OCI-LY7 (cell line): Measurements from ENCODE around the gene MAGEA3. TPM values are rescaled to one million over a fixed set of nuclear protein-coding genes. Genes with fewer than 3 reads are reported as not detected.
"Not testable (repeated sequence)": the region's sequence is repeated elsewhere in the genome, so short reads cannot be mapped to it uniquely, and the experiment has no call there.

Source experiments
- BruUV-seq: library from RNA; stranded (reverse); fragments of 400-500 nt; replicated peaks from 2 replicates; lab custom pipeline; 2021; lab: Mats Ljungman, UMichigan
- CTCF ChIA-PET: fragments of 300-600 bp; sonication (Branson Sonifier 250); formaldehyde crosslinking; loops from one replicate; lab custom pipeline; 2022; ENCODE audit warnings: antibody characterized with exemption; ENCODE audit not compliant: unreplicated experiment; lab: Charles Lee
- POLR2A ChIA-PET: fragments of 300-600 bp; sonication (Branson Sonifier 250); formaldehyde crosslinking; loops from one replicate; lab custom pipeline; 2022; ENCODE audit warnings: antibody characterized with exemption; lab: Charles Lee
- DNase-seq: peaks from one replicate; pipeline ENCODE4 v3.0.0-alpha.2; 2015; ENCODE audit warnings: low spot score
- H2AFZ ChIP-seq: fragments of 200-600 bp; sonication (generic), shearing (Covaris generic); 2 replicates; pipeline ENCODE4 v1.6.1; 2014; ENCODE audit warnings: mild to moderate bottlenecking, antibody characterized with exemption, low read length, moderate library complexity
- H3K27ac ChIP-seq: fragments of 200-600 bp; sonication (generic); 2 replicates; pipeline ENCODE4 v1.5.1; 2014; ENCODE audit warnings: mixed run types, low read depth, mild to moderate bottlenecking, moderate library complexity, low read length, inconsistent platforms; ENCODE audit not compliant: poor library complexity, severe bottlenecking
- H3K36me3 ChIP-seq: fragments of 200-600 bp; sonication (generic); 2 replicates; pipeline ENCODE4 v1.6.1; 2014; ENCODE audit warnings: mild to moderate bottlenecking, antibody characterized with exemption, low read length, moderate library complexity, mixed read lengths; ENCODE audit not compliant: insufficient read depth
- H3K4me1 ChIP-seq: fragments of 200-600 bp; sonication (generic); 2 replicates; pipeline ENCODE4 v1.5.1; 2014; ENCODE audit warnings: mild to moderate bottlenecking, low read length; ENCODE audit not compliant: insufficient read depth, poor library complexity, severe bottlenecking
- H3K4me2 ChIP-seq: fragments of 200-600 bp; sonication (generic); 2 replicates; pipeline ENCODE4 v1.6.1; 2014; ENCODE audit warnings: mild to moderate bottlenecking, low read length
- H3K4me3 ChIP-seq: fragments of 200-600 bp; sonication (generic); 2 replicates; pipeline ENCODE4 v1.5.1; 2014; ENCODE audit warnings: mild to moderate bottlenecking, low read depth, low read length; ENCODE audit not compliant: poor library complexity, severe bottlenecking
- H3K79me2 ChIP-seq: fragments of 200-600 bp; sonication (generic); 2 replicates; pipeline ENCODE4 v1.6.1; 2016; ENCODE audit warnings: low read depth, mild to moderate bottlenecking, low read length, moderate library complexity, mixed read lengths; ENCODE audit not compliant: insufficient read depth
- H3K9me2 ChIP-seq: fragments of 200-600 bp; sonication (generic); 2 replicates; pipeline ENCODE4 v1.6.1; 2016; ENCODE audit warnings: mild to moderate bottlenecking, low read length, mixed read lengths; ENCODE audit not compliant: insufficient read depth
- H3K9me3 ChIP-seq: fragments of 200-600 bp; sonication (generic); 2 replicates; pipeline ENCODE4 v1.6.1; 2014; ENCODE audit warnings: mild to moderate bottlenecking, mixed run types, low read length, mixed read lengths
- H4K20me1 ChIP-seq: fragments of 200-600 bp; sonication (generic); 2 replicates; pipeline ENCODE4 v1.6.1; 2014; ENCODE audit warnings: mild to moderate bottlenecking, antibody characterized with exemption, low read length, moderate library complexity, mixed read lengths; ENCODE audit not compliant: insufficient read depth
- EZH2phosphoT487 ChIP-seq: fragments of 200-600 bp; sonication (generic); IDR thresholded peaks from 2 replicates; pipeline ENCODE4 v1.6.1; 2018; ENCODE audit warnings: low read depth, borderline replicate concordance, mild to moderate bottlenecking, mixed run types, antibody characterized with exemption, low read length, moderate library complexity, mixed read lengths
- intact Hi-C: fragments of 100-400 bp; cut with micrococcal nuclease; formaldehyde crosslinking; loops from one replicate; pipeline ENCODE4 v1.10.0; 2022; ENCODE audit not compliant: unreplicated experiment
- total RNA-seq, 2 experiments: library from RNA; depleted of rRNA in 1 of 2; stranded (reverse); fragments of >200 nt in 1 of 2; shearing (Covaris generic) in 1 of 2; gene quantifications; 2 replicates each; pipeline ENCODE4 v1.2.3, GENCODE V29; 2014 to 2022
- TF ChIP-seq, protein P1 (sequence below): fragments of 200-600 bp; sonication (generic); conservative IDR thresholded peaks from 2 replicates; pipeline ENCODE4 v1.5.1; 2014; ENCODE audit warnings: mild to moderate bottlenecking, antibody characterized with exemption, low read length, moderate library complexity, mixed read lengths

Gene MAGEA3
- total RNA-seq, 2 experiments from 2014 or later: not detected

DNA sequence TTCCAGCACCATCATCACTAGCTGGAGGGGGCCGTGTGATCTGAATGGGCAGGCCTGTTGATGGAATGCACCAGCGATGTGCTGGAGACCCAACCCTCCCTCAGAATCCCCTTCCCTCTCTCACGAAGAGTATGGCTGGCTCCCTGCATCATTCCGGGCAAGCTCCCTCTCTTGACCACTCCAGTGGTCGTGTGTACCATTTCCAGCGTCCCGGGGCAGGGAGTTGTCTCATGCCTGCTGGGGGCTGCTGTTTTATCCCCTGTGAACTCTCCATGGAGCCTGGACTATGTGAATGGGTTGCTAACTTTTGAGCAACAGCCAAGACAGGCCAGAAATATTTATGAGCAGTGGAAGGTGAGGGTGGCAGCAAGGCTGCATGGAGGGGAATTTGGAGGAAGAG lies 26.8 kb downstream of the MAGEA3 start:
- Histone ChIP-seq H3K4me2 (no peak overlapping the region), H3K9me3 (no peaks in the 10 kb centered on the region), H3K36me3 (no peaks in the 10 kb centered on the region), H2AFZ (no peak overlapping the region), H3K4me3 (no peak overlapping the region), H3K4me1 (no peaks in the 10 kb centered on the region), H3K79me2 (no peaks in the 10 kb centered on the region), H3K27ac (no peak overlapping the region), H3K9me2 (no peaks in the 10 kb centered on the region), H4K20me1 (no peaks in the 10 kb centered on the region)
- intact Hi-C loops: no loop called here
- ChIA-PET CTCF (no interaction called here), POLR2A (no interaction called here)
- TF ChIP-seq EZH2phosphoT487: no peak
- TF ChIP-seq, protein P1, sequence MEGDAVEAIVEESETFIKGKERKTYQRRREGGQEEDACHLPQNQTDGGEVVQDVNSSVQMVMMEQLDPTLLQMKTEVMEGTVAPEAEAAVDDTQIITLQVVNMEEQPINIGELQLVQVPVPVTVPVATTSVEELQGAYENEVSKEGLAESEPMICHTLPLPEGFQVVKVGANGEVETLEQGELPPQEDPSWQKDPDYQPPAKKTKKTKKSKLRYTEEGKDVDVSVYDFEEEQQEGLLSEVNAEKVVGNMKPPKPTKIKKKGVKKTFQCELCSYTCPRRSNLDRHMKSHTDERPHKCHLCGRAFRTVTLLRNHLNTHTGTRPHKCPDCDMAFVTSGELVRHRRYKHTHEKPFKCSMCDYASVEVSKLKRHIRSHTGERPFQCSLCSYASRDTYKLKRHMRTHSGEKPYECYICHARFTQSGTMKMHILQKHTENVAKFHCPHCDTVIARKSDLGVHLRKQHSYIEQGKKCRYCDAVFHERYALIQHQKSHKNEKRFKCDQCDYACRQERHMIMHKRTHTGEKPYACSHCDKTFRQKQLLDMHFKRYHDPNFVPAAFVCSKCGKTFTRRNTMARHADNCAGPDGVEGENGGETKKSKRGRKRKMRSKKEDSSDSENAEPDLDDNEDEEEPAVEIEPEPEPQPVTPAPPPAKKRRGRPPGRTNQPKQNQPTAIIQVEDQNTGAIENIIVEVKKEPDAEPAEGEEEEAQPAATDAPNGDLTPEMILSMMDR: no peak
- BruUV-seq: no TSS peak
- DNase-seq: no peak

DNA sequence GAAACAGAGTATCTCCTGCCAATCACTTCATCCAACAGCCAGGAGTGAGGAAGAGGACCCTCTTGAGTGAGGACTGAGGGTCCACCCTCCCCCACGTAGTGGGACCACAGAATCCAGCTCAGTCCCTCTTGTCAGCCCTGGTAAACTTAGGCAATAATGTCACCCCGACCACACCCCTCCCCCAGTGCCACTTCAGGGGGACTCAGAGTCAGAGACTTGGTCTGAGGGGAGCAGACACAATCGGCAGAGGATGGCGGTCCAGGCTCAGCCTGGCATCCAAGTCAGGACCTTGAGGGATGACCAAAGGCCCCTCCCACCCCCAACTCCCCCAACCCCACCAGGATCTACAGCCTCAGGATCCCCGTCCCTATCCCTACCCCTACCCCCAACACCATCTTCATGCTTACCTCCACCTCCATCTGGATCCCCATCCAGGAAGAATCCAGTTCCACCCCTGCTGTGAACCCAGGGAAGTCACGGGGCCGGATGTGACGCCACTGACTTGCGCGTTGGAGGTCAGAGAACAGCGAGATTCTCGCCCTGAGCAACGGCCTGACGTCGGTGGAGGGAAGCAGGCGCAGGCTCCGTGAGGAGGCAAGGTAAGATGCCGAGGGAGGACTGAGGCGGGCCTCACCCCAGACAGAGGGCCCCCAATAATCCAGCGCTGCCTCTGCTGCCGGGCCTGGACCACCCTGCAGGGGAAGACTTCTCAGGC lies 34.8 kb downstream of the MAGEA3 start, which contains the start of the genes CSAG1 and MAGEA12:
CSAG1 (minus strand) TSS at position 461 of the 715 bp plus-strand sequence. CDS start 1,261 bp downstream, outside the sequence.
MAGEA12 (plus strand) TSS at position 497 of the 715 bp plus-strand sequence. CDS start 2,405 bp downstream, outside the sequence.
- no peaks in the 10 kb centered on the region for H3K4me1 ChIP-seq
- no peaks in the 10 kb centered on the region for H3K9me3 ChIP-seq
- intact Hi-C loops: no loop called here
- BruUV-seq: no TSS peak
- ChIA-PET CTCF (no interaction called here), POLR2A (no interaction called here)
- H3K27ac ChIP-seq: no peak within 1 kb of the TSS
- no peaks in the 10 kb centered on the region for H3K36me3 ChIP-seq
- no peak within 1 kb of the TSS for H3K4me3 ChIP-seq
- H3K4me2 ChIP-seq: no peak within 1 kb of the TSS
- DNase-seq: no peak
- H3K79me2 ChIP-seq: no peaks in the 10 kb centered on the region
- H3K9me2 ChIP-seq: no peaks in the 10 kb centered on the region
- TF ChIP-seq, protein P1: no peak
- TF ChIP-seq EZH2phosphoT487: no peak
- H2AFZ ChIP-seq: no peak within 1 kb of the TSS
- H4K20me1 ChIP-seq: no peaks in the 10 kb centered on the region

DNA sequence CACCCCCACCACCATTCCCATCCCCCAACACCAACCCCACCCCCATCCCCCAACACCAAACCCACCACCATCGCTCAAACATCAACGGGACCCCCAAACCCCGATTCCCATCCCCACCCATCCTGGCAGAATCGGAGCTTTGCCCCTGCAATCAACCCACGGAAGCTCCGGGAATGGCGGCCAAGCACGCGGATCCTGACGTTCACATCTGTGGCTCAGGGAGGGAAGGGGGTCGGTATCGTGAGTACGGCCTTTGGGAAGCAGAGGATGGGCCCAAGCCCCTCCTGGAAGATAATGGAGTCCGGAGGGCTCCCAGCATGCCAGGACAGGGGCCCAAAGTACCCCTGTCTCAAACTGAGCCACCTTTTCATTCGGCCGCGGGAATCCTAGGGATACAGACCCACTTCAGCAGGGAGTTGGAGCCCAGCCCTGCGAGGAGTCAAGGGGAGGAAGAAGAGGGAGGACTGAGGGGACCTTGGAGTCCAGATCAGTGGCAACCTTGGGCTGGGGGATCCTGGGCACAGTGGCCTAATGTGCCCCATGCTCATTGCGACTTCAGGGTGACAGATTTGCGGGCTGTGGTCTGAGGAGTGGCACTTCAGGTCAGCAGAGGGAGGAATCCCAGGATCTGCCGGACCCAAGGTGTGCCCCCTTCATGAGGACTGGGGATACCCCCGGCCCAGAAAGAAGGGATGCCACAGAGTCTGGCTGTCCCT lies 35.7 kb downstream of the MAGEA3 start:
- DNase-seq, H3K4me1 ChIP-seq, H2AFZ ChIP-seq, H3K9me2 ChIP-seq, H3K36me3 ChIP-seq, H3K4me3 ChIP-seq, BruUV-seq, intact Hi-C loops, H3K79me2 ChIP-seq, H3K4me2 ChIP-seq, POLR2A ChIA-PET, H3K9me3 ChIP-seq, H4K20me1 ChIP-seq, CTCF ChIA-PET, H3K27ac ChIP-seq: not testable (repeated sequence)
